Karpas-422 (cell line): ENCODE data around the gene EYS. TPM values are rescaled to one million over a fixed set of nuclear protein-coding genes. Genes with fewer than 3 reads are reported as not detected.

Source experiments
- DNase-seq: peaks from one replicate; pipeline ENCODE4 v3.0.0-alpha.2; 2015
- H2AFZ ChIP-seq: fragments of 200-600 bp; sonication (generic); 2 replicates; pipeline ENCODE4 v1.6.1; 2014; ENCODE audit warnings: antibody characterized with exemption, low read length, mixed read lengths
- H3K27ac ChIP-seq: fragments of 200-600 bp; sonication (generic); 2 replicates; pipeline ENCODE4 v1.5.1; 2014; ENCODE audit warnings: mild to moderate bottlenecking, low read length, moderate library complexity
- H3K27me3 ChIP-seq: fragments of 200-600 bp; sonication (generic); 2 replicates; pipeline ENCODE4 v1.6.1; 2014; ENCODE audit warnings: low read length, mixed read lengths
- H3K36me3 ChIP-seq: fragments of 200-600 bp; sonication (generic); 2 replicates; pipeline ENCODE4 v1.6.1; 2014; ENCODE audit warnings: low read length, mixed read lengths; ENCODE audit not compliant: insufficient read depth
- H3K4me1 ChIP-seq: fragments of 200-600 bp; sonication (generic); 2 replicates; pipeline ENCODE4 v1.6.1; 2014; ENCODE audit warnings: mild to moderate bottlenecking, low read length, mixed read lengths
- H3K4me2 ChIP-seq: fragments of 200-600 bp; sonication (generic); 2 replicates; pipeline ENCODE4 v1.6.1; 2014; ENCODE audit warnings: low read length, low read depth, mild to moderate bottlenecking; ENCODE audit not compliant: poor library complexity, severe bottlenecking
- H3K4me3 ChIP-seq: fragments of 200-600 bp; sonication (generic); 2 replicates; pipeline ENCODE4 v1.5.1; 2014; ENCODE audit warnings: mild to moderate bottlenecking, antibody characterized with exemption, low read length, mixed read lengths
- H3K79me2 ChIP-seq: fragments of 200-600 bp; sonication (generic); 2 replicates; pipeline ENCODE4 v1.6.1; 2014; ENCODE audit warnings: mild to moderate bottlenecking, low read length, mixed read lengths
- H3K9ac ChIP-seq: fragments of 200-600 bp; sonication (generic); 2 replicates; pipeline ENCODE4 v1.6.0; 2014; ENCODE audit warnings: low read length
- H3K9me2 ChIP-seq: fragments of 200-600 bp; sonication (generic), shearing (Covaris generic); replicated peaks from 2 replicates; pipeline ENCODE4 v1.6.0; 2014; ENCODE audit warnings: mild to moderate bottlenecking, low read length, moderate library complexity; ENCODE audit not compliant: insufficient read depth
- H3K9me3 ChIP-seq: fragments of 300-700, 200-600 bp; sonication (generic); 2 replicates; pipeline ENCODE4 v1.6.1; 2014; ENCODE audit warnings: low read length, mixed read lengths
- H4K20me1 ChIP-seq: fragments of 200-600 bp; sonication (generic); 2 replicates; pipeline ENCODE4 v1.6.1; 2014; ENCODE audit warnings: mild to moderate bottlenecking, antibody characterized with exemption, low read length, low read depth; ENCODE audit not compliant: insufficient read depth
- total RNA-seq: library from RNA; depleted of rRNA; stranded (reverse); fragments of >200 nt; shearing (Covaris generic); gene quantifications from 2 replicates; pipeline ENCODE4 v1.2.3, GENCODE V29; 2014; ENCODE audit warnings: low replicate concordance

EYS gene
- total RNA-seq, 1 experiment from 2014 or later = not detected

- Histone ChIP-seq H3K4me3 (no peak overlapping the region), H3K27me3 (no peaks in the 10 kb centered on the region), H4K20me1 (no peaks in the 10 kb centered on the region), H3K4me1 (no peaks in the 10 kb centered on the region), H2AFZ (no peak overlapping the region), H3K9ac (no peak overlapping the region), H3K79me2 (no peaks in the 10 kb centered on the region), H3K9me2 (peaks cover 7% of the 10 kb centered on the region; the same call in 1 of the 2 replicates), H3K27ac (no peak overlapping the region), H3K9me3 (no peaks in the 10 kb centered on the region; the same call in 1 of the 2 replicates), H3K4me2 (no peak overlapping the region), H3K36me3 (no peaks in the 10 kb centered on the region)
- DNase-seq = no peak
Measured at GRCh38 chr6:64121011-64121565, 1585.9 kb downstream of the EYS start.

GRCh38 chr6:64113704-64114103, 1593.3 kb downstream of the EYS start:
- DNase-seq = no peak
- H3K27ac ChIP-seq = no peak overlapping the region
- H3K9ac ChIP-seq = no peak overlapping the region
- H3K9me3 ChIP-seq = no peaks in the 10 kb centered on the region
- no peaks in the 10 kb centered on the region for H3K27me3 ChIP-seq
- H3K4me3 ChIP-seq = no peak overlapping the region
- H3K36me3 ChIP-seq = no peaks in the 10 kb centered on the region
- no peaks in the 10 kb centered on the region for H3K79me2 ChIP-seq
- H4K20me1 ChIP-seq = no peaks in the 10 kb centered on the region
- no peak overlapping the region for H2AFZ ChIP-seq
- no peaks in the 10 kb centered on the region for H3K4me1 ChIP-seq
- peaks cover 7% of the 10 kb centered on the region; the same call in 1 of the 2 replicates for H3K9me2 ChIP-seq
- no peak overlapping the region for H3K4me2 ChIP-seq

GRCh38 chr6:64104051-64104450, 1603.0 kb downstream of the EYS start:
- Histone ChIP-seq H3K79me2 (no peaks in the 10 kb centered on the region), H3K4me3 (no peak overlapping the region), H3K9me3 (no peaks in the 10 kb centered on the region), H3K4me2 (no peak overlapping the region), H2AFZ (no peak overlapping the region), H3K9me2 (no peaks in the 10 kb centered on the region), H3K36me3 (no peaks in the 10 kb centered on the region), H3K4me1 (no peaks in the 10 kb centered on the region), H3K9ac (no peak overlapping the region), H3K27me3 (no peaks in the 10 kb centered on the region), H3K27ac (no peak overlapping the region), H4K20me1 (no peaks in the 10 kb centered on the region)
- no peak for DNase-seq

- H3K36me3 ChIP-seq = no peaks in the 10 kb centered on the region
- no peak overlapping the region for H3K27ac ChIP-seq
- no peak overlapping the region for H3K4me3 ChIP-seq
- H3K4me2 ChIP-seq = no peak overlapping the region
- no peaks in the 10 kb centered on the region for H3K79me2 ChIP-seq
- H3K9ac ChIP-seq = no peak overlapping the region
- no peaks in the 10 kb centered on the region for H3K9me3 ChIP-seq
- no peak for DNase-seq
- H4K20me1 ChIP-seq = no peaks in the 10 kb centered on the region
- H3K27me3 ChIP-seq = no peaks in the 10 kb centered on the region
- H3K9me2 ChIP-seq = no peaks in the 10 kb centered on the region
- H2AFZ ChIP-seq = no peak overlapping the region
- H3K4me1 ChIP-seq = no peaks in the 10 kb centered on the region
Measured at GRCh38 chr6:64103480-64103879, 1603.5 kb downstream of the EYS start.

- H3K27me3 ChIP-seq = no peaks in the 10 kb centered on the region
- H3K4me3 ChIP-seq = no peak overlapping the region
- H3K4me2 ChIP-seq = no peak overlapping the region
- no peaks in the 10 kb centered on the region for H3K4me1 ChIP-seq
- no peak for DNase-seq
- no peaks in the 10 kb centered on the region for H3K9me3 ChIP-seq
- no peaks in the 10 kb centered on the region for H3K36me3 ChIP-seq
- no peaks in the 10 kb centered on the region for H3K9me2 ChIP-seq
- no peaks in the 10 kb centered on the region for H4K20me1 ChIP-seq
- H3K27ac ChIP-seq = no peak overlapping the region
- no peaks in the 10 kb centered on the region for H3K79me2 ChIP-seq
- no peak overlapping the region for H2AFZ ChIP-seq
- no peak overlapping the region for H3K9ac ChIP-seq
Measured at GRCh38 chr6:64100702-64101303, 1606.2 kb downstream of the EYS start.

- Histone ChIP-seq H3K36me3 (no peaks in the 10 kb centered on the region), H3K79me2 (no peaks in the 10 kb centered on the region), H3K27me3 (0 out of 2 replicates have a peak, but pooled peaks cover 3% of the 10 kb centered on the region), H3K4me1 (no peaks in the 10 kb centered on the region), H3K4me2 (no peak overlapping the region), H3K9me2 (no peaks in the 10 kb centered on the region), H3K27ac (no peak overlapping the region), H3K9me3 (no peaks in the 10 kb centered on the region), H3K9ac (no peak overlapping the region), H2AFZ (no peak overlapping the region), H3K4me3 (no peak overlapping the region), H4K20me1 (no peaks in the 10 kb centered on the region)
- DNase-seq = no peak
Measured at GRCh38 chr6:64090352-64090751, 1616.7 kb downstream of the EYS start.

- Histone ChIP-seq H2AFZ (no peak overlapping the region), H3K27me3 (0 out of 2 replicates have a peak, but pooled peaks cover 3% of the 10 kb centered on the region), H4K20me1 (no peaks in the 10 kb centered on the region), H3K27ac (no peak overlapping the region), H3K4me3 (no peak overlapping the region), H3K4me2 (no peak overlapping the region), H3K9me2 (no peaks in the 10 kb centered on the region), H3K4me1 (no peaks in the 10 kb centered on the region), H3K36me3 (no peaks in the 10 kb centered on the region), H3K79me2 (no peaks in the 10 kb centered on the region), H3K9ac (no peak overlapping the region), H3K9me3 (no peaks in the 10 kb centered on the region)
- DNase-seq = no peak
Measured at GRCh38 chr6:64085126-64085525, 1621.9 kb downstream of the EYS start.

GRCh38 chr6:64084185-64084663, 1622.8 kb downstream of the EYS start:
- no peaks in the 10 kb centered on the region for H3K4me1 ChIP-seq
- H3K36me3 ChIP-seq = no peaks in the 10 kb centered on the region
- no peak for DNase-seq
- no peaks in the 10 kb centered on the region for H3K79me2 ChIP-seq
- no peaks in the 10 kb centered on the region for H3K9me3 ChIP-seq
- H3K9me2 ChIP-seq = no peaks in the 10 kb centered on the region
- H3K27me3 ChIP-seq = 0 out of 2 replicates have a peak, but pooled peaks cover 3% of the 10 kb centered on the region
- no peaks in the 10 kb centered on the region for H4K20me1 ChIP-seq
- H3K4me3 ChIP-seq = no peak overlapping the region
- no peak overlapping the region for H3K27ac ChIP-seq
- H3K4me2 ChIP-seq = no peak overlapping the region
- H3K9ac ChIP-seq = no peak overlapping the region
- H2AFZ ChIP-seq = no peak overlapping the region
